Measurements from ENCODE around the gene DHRS12. TPM values are rescaled to one million over a fixed set of nuclear protein-coding genes. Genes with fewer than 3 reads are reported as not detected.

Gene DHRS12
- total RNA-seq, 1 donor from 2014 or later: 14.8 TPM

GRCh38 chr13:51783428-51784094 lies 20.4 kb downstream of the DHRS12 start:
- no peak for DNase-seq (ENCODE audit: low spot score)

DNA sequence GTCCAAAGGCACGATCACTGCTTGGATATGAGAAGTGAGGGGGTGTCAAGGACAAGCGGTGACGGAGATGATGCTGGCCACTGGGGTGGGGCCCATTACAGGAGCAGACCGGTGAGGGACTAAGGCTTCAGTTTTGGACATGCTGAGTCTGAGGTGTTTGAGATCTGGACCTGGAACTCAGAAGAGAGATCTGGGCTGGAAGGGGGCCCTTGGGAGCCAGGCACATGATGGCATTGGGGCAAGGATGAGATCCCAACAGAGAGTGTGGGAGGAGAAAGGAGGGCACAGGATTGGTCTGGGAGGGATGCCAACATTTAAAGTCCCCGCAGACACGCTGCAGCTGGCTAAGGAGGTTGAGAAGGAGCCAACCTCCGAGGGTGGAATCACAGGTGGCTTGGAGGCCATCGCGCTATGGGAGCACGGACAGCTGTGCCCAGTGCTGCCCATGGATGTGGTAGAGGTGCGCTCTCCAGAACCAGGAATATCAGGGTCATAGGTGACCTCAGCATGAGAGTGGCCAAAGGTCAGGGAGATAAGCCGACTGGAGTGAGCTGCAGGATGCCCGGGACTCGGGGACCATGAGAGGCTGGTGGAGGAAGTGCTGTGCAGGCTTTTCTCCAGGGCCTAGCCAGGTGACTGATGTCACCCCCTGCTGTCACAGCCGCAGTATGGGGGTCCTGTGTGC lies 21.8 kb downstream of the DHRS12 start:
- DNase-seq (ENCODE audit: low spot score): no peak

- no peak for DNase-seq (ENCODE audit: low spot score)
These were observed 22.5 kb downstream of the DHRS12 start for GRCh38 chr13:51781246-51782022.

DNA sequence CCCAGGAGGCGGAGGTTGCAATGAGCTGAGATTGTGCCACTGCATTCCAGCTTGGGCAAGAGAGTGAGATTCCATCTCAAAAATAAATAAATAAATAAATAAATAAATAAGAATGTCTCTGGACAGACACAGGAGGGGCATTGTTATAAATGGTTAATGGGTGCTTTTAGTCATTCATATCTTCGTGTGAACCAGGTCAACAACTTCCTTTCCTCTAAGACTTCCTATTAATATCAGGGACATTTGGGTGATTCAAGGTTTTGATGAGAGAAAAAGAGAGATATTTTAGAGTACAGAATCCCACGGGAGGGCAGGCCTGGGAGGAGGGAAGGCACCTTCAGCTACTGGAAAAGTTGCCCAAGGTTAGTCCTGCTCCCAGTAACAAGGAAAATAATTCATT lies 23.9 kb downstream of the DHRS12 start:
- no peak for DNase-seq (ENCODE audit: low spot score)

GRCh38 chr13:51778392-51778791 lies 25.6 kb downstream of the DHRS12 start:
- DNase-seq (ENCODE audit: low spot score): no peak

GRCh38 chr13:51777921-51778320 lies 26.0 kb downstream of the DHRS12 start:
- DNase-seq (ENCODE audit: low spot score): no peak

DNA sequence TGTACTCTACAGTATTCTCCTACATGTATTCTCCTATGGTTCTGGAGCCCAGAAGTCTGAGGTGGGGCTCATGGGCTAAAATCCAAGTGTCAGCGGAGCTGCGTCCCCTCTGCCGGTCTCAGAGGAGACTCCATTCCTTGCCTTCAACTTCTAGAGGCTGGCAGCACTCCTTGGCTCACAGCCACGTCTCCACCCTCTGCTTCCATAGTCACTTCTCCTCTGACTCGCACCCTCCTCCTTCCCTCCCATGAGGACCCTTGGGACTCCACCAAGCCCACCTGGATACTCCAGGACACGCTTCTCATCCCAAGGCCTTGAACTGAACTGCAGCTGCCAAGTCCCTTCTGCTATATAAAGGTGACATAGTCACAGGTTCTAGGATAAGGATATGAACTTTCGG lies 27.8 kb downstream of the DHRS12 start:
- no peak for DNase-seq (ENCODE audit: low spot score)

GRCh38 chr13:51773515-51773914 lies 30.4 kb downstream of the DHRS12 start:
- DNase-seq (ENCODE audit: low spot score): no peak

DNA sequence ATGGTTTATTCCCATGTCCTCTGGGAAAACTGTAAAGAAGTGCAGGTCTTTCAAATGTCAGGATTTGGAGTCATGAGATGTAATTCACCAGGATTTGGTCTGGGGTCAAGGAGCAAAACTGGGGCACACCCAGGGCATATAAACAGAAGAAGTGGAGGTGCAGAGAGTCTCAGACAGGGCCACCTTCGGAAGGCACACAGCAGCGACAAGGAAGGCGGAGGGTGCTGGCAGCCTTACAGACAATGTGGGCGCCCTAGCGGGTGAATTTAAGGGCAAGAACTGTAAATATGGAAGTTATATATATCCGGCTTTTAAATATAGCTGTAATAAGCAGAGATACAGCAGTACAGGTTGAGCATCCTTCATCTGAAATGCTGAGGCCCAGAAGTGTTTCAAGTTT lies 31.2 kb downstream of the DHRS12 start:
- DNase-seq (ENCODE audit: low spot score): no peak

DNA sequence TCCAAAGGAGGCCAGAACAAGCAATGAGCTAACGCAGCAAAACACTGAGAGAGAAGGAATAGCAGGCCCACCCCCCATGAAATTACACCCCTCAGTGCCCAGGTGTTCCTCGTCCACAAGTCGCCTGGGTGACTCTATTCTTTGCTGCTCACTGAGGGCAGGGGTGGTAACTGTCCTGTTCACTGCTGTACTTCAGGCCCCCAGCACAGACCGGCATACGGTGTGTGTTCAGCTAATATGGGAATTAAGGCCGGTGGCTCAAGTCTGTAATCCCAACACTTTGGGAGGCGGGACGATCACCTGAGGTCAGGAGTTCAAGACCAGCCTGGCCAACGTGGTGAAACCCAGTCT lies 31.9 kb downstream of the DHRS12 start:
- DNase-seq (ENCODE audit: low spot score): no peak

- no peak for DNase-seq (ENCODE audit: low spot score)
These were observed 32.4 kb downstream of the DHRS12 start for GRCh38 chr13:51771418-51772104.

GRCh38 chr13:51770681-51771417 lies 33.1 kb downstream of the DHRS12 start:
- DNase-seq (ENCODE audit: low spot score): no peak

DNA sequence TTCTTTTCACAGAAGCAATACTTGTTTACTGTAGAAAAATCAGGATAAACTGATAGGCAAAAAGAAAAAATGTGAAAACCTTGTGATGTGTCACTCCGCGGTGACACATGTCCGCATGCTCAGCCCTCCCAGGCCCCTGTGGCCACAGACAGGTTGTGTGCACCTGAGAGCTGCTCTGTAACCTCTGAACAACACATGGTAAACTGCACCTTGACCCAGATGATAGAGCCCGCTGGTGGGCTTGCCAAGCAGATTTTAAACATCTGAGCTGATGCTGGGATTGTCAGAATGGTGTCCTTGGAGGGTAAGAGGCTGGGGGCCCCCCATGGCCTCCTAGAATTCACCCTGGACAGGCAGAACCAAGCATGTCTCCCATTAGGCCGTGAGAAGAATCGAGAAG lies 33.8 kb downstream of the DHRS12 start:
- no peak for DNase-seq (ENCODE audit: low spot score)

- DNase-seq (ENCODE audit: low spot score): no peak
These were observed 34.4 kb downstream of the DHRS12 start for GRCh38 chr13:51769455-51770127.

DNA sequence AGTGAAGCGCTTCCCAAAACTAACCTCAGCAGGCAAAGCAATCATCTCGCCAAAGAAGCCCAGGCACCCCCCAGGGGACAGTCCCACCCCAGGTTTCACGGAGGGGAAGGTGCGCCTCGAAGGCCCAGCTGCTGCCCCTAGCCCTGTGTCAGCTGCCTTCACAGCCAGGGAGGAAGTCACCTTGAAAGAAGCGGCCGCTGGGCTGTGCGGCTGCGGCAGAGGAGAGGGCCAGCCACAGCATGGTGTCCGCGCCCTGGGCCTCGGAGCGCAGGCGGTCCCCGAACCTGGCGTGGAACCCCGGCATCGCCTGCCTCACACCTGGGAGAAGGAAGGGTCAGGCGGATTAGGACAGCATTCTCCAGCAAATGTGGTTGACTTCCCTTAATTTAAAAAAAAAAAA lies 35.0 kb downstream of the DHRS12 start:
- DNase-seq (ENCODE audit: low spot score): no peak

DNA sequence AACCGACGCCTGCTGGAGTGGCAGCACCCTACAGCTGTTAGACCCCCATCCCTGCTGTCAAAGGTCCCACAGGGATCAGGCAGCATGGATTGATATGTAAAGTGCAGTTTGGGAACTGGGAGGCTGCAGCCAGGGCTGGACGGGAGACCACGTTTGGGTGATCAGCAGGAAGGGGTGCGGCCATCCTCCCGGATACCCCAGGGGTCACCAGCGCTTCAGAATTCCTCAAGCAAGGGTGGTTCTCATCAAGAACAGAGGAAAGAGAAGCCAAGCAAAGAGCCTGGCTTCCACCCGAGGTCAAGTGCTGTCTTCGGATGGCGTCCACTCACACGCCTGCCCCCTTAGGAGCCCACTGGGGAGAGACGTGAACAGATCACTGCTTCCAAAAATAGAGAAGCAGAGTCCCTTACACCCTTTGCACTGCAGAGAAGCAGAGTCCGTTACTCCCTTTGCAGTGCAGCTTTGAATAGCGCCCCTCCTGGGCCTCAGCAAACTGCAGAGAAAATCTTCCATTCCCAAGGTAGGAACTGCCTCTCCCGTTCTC lies 35.5 kb downstream of the DHRS12 start:
- no peak for DNase-seq (ENCODE audit: low spot score)

- DNase-seq (ENCODE audit: low spot score): no peak
These were observed 36.9 kb downstream of the DHRS12 start for GRCh38 chr13:51767100-51767499.

DNA sequence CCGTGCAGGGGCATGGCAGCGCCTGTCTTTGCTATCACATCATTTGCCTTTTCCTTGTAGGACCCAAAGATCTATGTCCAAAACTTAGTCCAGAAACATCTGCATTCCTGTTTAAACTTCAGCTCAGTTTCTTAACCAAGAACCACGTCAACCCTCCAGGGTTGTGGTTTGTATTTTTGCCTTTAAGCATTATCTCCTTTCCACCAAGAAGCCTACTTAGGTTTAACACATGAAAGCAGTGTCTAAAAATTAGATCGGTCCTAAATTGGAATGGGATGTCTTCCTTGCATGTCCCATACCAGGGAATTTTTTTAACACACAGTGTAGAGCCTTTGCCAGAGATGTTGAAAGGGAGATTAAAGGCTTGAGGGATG lies 38.8 kb downstream of the DHRS12 start:
- DNase-seq (ENCODE audit: low spot score): no peak

GRCh38 chr13:51764184-51765141 lies 39.5 kb downstream of the DHRS12 start:
- DNase-seq (ENCODE audit: low spot score): no peak

All from mesenteric fat pad (tissue), 1 donor.